Coronary artery (tissue), 2 donors: ENCODE measurements around the gene ISOC1.

Experiments used
- DNase-seq: peaks from one replicate; pipeline ENCODE4 v3.0.0-alpha.2; 2017; ENCODE audit warnings: low spot score
- H3K27ac ChIP-seq, 2 donors: fragments of 200-600 bp; sonication (generic); one replicate each; pipeline ENCODE4 v1.5.1; 2016 to 2019
- H3K4me3 ChIP-seq: fragments of 200-600 bp; sonication (generic); 2 replicates; pipeline ENCODE4 v1.5.1; 2016; ENCODE audit warnings: mild to moderate bottlenecking, moderate library complexity
- TF ChIP-seq, protein P1 (sequence below): fragments of 200-600 bp; sonication (generic); IDR thresholded peaks from one replicate; pipeline ENCODE4 v1.5.1; 2019; ENCODE audit warnings: antibody characterized with exemption

ISOC1 gene

DNA sequence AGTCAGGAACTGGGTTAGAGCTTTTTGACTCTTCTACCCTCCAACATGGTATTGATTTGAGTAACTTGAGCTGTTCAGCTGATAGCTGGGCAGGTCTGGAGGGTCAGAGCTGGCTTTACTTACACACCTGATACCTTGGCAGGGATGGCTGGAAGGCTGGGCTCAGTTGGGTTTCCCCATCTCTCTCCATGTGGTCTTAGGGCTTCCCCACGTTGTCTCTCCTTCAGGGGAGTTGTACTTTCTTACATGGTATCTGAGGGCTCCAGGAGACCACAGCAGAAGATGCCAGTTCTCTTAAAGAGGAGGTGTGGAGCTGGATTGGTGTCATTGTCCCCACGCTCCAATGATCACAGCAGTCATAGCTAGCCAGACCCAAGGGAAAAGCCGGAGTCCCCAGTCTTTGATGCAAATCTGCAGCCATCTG lies 25.6 kb downstream of the ISOC1 start:
- Histone ChIP-seq H3K27ac (no peak overlapping the region), H3K4me3 (no peak overlapping the region)
- TF ChIP-seq, protein P1, sequence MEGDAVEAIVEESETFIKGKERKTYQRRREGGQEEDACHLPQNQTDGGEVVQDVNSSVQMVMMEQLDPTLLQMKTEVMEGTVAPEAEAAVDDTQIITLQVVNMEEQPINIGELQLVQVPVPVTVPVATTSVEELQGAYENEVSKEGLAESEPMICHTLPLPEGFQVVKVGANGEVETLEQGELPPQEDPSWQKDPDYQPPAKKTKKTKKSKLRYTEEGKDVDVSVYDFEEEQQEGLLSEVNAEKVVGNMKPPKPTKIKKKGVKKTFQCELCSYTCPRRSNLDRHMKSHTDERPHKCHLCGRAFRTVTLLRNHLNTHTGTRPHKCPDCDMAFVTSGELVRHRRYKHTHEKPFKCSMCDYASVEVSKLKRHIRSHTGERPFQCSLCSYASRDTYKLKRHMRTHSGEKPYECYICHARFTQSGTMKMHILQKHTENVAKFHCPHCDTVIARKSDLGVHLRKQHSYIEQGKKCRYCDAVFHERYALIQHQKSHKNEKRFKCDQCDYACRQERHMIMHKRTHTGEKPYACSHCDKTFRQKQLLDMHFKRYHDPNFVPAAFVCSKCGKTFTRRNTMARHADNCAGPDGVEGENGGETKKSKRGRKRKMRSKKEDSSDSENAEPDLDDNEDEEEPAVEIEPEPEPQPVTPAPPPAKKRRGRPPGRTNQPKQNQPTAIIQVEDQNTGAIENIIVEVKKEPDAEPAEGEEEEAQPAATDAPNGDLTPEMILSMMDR: no peak
- no peak for DNase-seq

DNA sequence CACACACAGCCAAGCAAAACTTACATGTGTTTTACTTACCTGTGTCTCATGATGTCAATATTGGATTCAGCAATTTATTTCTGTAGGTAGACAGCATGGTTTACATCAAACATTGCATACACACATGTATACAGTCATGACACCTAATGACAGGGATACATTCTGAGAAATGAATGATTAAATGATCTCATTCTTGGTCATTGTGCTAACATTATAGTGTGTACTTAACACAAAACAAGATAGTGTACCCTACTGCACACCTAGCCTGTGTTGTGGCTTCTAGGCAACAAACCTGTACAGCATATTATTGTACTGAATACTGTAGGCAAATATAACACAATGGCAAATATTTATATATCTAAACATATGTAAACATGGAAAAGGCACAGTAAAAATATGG lies 28.0 kb downstream of the ISOC1 start:
- TF ChIP-seq, protein P1: no peak
- no peak for DNase-seq
- H3K4me3 ChIP-seq: no peak overlapping the region
- H3K27ac ChIP-seq: no peak overlapping the region

DNA sequence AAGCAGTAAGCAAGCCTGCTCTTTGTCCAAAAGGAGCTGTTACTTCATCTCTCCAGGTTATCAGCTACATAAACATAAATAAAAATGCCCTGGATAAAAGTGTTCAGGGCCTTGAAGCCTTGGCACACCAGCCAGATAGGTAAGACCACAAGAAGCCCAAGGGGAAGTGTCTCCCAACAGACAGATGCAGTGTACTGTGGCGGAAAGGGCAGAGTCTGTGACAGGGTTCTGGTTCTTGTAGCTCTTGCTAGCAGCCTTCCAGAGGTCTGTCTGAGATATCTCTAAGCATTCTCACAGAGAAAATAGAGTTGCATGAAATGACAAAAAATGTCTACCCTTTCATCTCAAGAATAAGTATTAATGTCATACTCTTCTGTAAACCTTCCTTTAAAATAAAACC lies 30.1 kb downstream of the ISOC1 start:
- no peak for DNase-seq
- Histone ChIP-seq H3K27ac (no peak overlapping the region), H3K4me3 (no peak overlapping the region)
- TF ChIP-seq, protein P1: no peak

DNA sequence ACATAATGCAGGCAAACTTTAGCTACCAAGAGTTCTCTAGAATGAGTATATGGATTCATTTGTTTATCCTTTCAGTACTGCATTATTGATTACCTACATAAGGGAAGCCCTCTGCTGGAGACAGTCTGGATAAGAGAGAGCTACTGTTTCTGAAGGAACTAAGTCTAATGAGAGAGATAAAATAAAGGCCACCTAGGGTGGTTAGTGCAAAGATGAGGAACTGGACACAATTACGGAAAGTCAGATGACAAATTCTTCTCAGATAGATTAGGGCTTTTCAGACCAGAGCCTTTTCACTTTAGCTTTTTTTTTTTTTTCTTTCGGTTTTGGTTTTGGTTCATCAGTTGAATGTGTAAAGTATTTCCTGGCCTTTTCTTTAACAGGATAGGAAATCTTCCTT lies 31.3 kb downstream of the ISOC1 start:
- no peak for DNase-seq
- Histone ChIP-seq H3K27ac (no peak overlapping the region), H3K4me3 (no peak overlapping the region)
- TF ChIP-seq, protein P1: no peak

DNA sequence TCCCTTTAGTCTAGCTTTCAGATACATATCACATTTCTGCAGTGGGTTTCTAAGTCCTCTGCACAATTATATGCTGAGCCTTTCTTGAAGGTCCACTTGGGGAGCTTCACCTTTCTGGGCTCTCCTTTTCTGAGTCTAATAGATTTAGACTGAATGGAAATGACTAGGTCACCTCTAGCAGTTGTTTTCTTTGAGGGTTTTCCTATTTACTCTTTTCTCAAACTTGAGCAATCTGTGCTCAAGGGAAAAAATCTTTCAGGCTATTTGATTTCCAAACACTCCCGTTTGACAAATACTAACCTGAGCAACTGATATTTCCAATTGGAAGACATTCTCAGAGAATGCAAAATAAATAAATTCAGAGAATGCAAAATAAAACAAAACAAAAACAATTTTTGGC lies 39.0 kb downstream of the ISOC1 start:
- DNase-seq: no peak
- no peak overlapping the region for H3K4me3 ChIP-seq
- no peak overlapping the region for H3K27ac ChIP-seq
- TF ChIP-seq, protein P1: no peak

DNA sequence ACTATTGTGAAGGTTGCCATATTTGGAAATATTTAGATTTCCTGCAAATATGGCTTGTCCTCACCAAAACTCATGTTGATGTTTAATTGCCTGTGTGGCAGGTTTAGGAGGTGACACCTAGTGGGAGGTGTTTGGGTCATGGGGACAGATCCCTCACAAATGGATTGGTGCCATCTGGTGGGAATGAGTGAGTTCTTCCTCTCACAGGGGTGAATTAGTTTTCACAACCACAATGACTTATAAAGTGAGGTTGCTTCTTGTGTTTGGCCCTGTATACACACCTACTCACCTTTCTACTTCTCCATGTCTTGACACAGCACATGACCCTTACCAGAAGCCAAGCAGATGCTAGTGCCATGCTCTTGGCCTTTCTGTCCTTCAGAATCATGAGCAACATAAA lies 41.1 kb downstream of the ISOC1 start:
- no peak overlapping the region for H3K27ac ChIP-seq
- DNase-seq: no peak
- H3K4me3 ChIP-seq: no peak overlapping the region
- TF ChIP-seq, protein P1: no peak

DNA sequence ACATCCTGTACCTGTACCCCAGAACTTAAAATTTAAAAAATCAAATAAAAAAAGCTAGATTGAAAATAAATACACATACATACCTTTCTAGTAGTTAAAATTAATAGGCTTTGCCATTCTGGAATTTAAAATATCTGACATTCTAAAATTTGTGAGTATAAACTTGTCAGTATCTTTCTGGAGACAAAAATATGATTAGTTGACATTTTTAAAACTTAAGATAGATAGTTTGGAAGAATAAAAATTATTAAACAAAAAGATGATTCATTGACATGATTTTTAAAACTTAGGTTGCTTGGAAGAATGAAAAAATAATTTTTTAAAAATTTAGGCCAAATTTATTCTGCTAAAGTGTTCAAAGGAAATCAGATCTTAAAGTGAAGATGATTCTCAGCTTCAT lies 43.1 kb downstream of the ISOC1 start:
- Histone ChIP-seq H3K27ac (no peak overlapping the region), H3K4me3 (no peak overlapping the region)
- TF ChIP-seq, protein P1: no peak
- DNase-seq: no peak
